GM21786 (cell line): ENCODE measurements around the gene ERVW-1.

Experiments used
- ATAC-seq: cut with Tn5 transposase; IDR thresholded peaks from one replicate; pipeline ENCODE4 v1.9.1; 2021; ENCODE audit not compliant: unreplicated experiment

ERVW-1 gene

GRCh38 chr7:92432299-92432946 lies 45.3 kb downstream of the ERVW-1 start:
- no peak for ATAC-seq

GRCh38 chr7:92427193-92427592 lies 50.6 kb downstream of the ERVW-1 start:
- ATAC-seq: no peak

GRCh38 chr7:92425311-92425947 lies 52.3 kb downstream of the ERVW-1 start:
- ATAC-seq: no peak

GRCh38 chr7:92423710-92424131 lies 54.0 kb downstream of the ERVW-1 start:
- no peak for ATAC-seq

GRCh38 chr7:92422926-92423325 lies 54.8 kb downstream of the ERVW-1 start:
- no peak for ATAC-seq

- ATAC-seq: no peak
Measured at GRCh38 chr7:92421676-92422435, 55.9 kb downstream of the ERVW-1 start.
